GM06990 (cell line): Measurements from ENCODE around the gene MEIOB.
"Not testable (repeated sequence)": the region's sequence is repeated elsewhere in the genome, so short reads cannot be mapped to it uniquely, and the experiment has no call there.

Experiments
- DNase-seq: peaks from one replicate; pipeline ENCODE4 v3.0.0-alpha.2; 2011; ENCODE audit not compliant: insufficient read length; ENCODE audit errors: extremely low read depth
- H3K27me3 ChIP-seq: replicated peaks from 2 replicates; pipeline ENCODE4 v1.6.0; 2011; ENCODE audit warnings: low read length; ENCODE audit not compliant: control insufficient read depth, insufficient read depth
- H3K36me3 ChIP-seq: 2 replicates; pipeline ENCODE4 v1.5.1; 2011; ENCODE audit warnings: low read length; ENCODE audit not compliant: control insufficient read depth, insufficient read depth
- H3K4me3 ChIP-seq: replicated peaks from 2 replicates; pipeline ENCODE4 v1.5.1; 2011; ENCODE audit warnings: low read depth, mild to moderate bottlenecking, control low read depth, low read length
- TF ChIP-seq, protein P1 (sequence below): IDR thresholded peaks from 2 replicates; pipeline ENCODE4 v1.5.1; 2011; ENCODE audit warnings: low read length, control low read depth, mild to moderate bottlenecking, inconsistent platforms; ENCODE audit not compliant: insufficient read depth, poor library complexity, severe bottlenecking

Gene MEIOB

GRCh38 chr16:1877089-1877488 lies 5.1 kb upstream of the MEIOB start:
- H3K27me3 ChIP-seq, result no peaks in the 10 kb centered on the region; the same call in 1 of the 2 replicates
- no peaks in the 10 kb centered on the region for H3K36me3 ChIP-seq
- H3K4me3 ChIP-seq, result no peak overlapping the region
- TF ChIP-seq, protein P1, sequence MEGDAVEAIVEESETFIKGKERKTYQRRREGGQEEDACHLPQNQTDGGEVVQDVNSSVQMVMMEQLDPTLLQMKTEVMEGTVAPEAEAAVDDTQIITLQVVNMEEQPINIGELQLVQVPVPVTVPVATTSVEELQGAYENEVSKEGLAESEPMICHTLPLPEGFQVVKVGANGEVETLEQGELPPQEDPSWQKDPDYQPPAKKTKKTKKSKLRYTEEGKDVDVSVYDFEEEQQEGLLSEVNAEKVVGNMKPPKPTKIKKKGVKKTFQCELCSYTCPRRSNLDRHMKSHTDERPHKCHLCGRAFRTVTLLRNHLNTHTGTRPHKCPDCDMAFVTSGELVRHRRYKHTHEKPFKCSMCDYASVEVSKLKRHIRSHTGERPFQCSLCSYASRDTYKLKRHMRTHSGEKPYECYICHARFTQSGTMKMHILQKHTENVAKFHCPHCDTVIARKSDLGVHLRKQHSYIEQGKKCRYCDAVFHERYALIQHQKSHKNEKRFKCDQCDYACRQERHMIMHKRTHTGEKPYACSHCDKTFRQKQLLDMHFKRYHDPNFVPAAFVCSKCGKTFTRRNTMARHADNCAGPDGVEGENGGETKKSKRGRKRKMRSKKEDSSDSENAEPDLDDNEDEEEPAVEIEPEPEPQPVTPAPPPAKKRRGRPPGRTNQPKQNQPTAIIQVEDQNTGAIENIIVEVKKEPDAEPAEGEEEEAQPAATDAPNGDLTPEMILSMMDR, result no peak
- DNase-seq, result no peak

DNA sequence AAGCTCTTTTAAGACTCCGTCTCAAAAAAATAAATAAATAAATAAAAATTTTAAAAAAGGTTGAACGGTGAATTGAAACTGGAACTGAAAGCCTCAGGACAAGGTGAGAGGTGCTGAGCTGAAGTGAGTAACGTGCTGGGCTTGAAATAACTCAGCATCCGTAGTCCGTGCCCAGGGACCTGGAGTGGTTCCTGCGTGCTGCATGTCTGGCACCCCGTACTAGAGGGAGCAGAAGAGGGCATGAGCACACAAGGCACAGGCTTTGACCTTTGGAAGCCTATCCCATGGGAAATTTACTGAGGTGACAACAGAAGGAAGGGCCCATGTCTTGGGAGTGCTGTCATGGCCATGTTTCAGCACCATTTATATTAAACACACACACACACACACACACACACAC lies 4.5 kb upstream of the MEIOB start:
- no peak overlapping the region for H3K4me3 ChIP-seq
- no peaks in the 10 kb centered on the region; the same call in 1 of the 2 replicates for H3K27me3 ChIP-seq
- DNase-seq, result peak; percentile 36
- TF ChIP-seq, protein P1, result no peak
- no peaks in the 10 kb centered on the region for H3K36me3 ChIP-seq

DNA sequence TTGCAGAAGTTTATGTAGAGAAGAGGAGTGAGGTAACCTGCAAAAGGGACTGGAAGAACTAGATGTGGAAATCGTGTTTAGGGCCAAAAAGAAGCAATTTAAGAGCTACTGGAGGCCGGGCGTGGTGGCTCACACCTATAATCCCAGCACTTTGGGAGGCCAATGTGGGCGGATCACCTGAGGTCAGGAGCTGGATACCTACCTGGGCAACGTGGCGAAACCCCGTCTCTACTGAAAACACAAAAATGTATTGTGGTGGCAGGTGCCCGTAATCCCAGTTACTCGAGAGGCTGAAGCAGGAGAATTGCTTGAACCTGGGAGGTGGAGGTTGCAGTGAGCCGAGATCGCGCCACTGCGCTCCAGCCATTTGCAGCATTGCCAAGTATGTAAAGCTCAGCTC lies 4.1 kb upstream of the MEIOB start:
- H3K36me3 ChIP-seq, H3K4me3 ChIP-seq, DNase-seq, H3K27me3 ChIP-seq: not testable (repeated sequence)

GRCh38 chr16:1874854-1875253 lies 2.9 kb upstream of the MEIOB start:
- Histone ChIP-seq H3K4me3 (no peak overlapping the region), H3K27me3 (no peaks in the 10 kb centered on the region), H3K36me3 (no peaks in the 10 kb centered on the region)
- TF ChIP-seq, protein P1, result no peak
- no peak for DNase-seq

DNA sequence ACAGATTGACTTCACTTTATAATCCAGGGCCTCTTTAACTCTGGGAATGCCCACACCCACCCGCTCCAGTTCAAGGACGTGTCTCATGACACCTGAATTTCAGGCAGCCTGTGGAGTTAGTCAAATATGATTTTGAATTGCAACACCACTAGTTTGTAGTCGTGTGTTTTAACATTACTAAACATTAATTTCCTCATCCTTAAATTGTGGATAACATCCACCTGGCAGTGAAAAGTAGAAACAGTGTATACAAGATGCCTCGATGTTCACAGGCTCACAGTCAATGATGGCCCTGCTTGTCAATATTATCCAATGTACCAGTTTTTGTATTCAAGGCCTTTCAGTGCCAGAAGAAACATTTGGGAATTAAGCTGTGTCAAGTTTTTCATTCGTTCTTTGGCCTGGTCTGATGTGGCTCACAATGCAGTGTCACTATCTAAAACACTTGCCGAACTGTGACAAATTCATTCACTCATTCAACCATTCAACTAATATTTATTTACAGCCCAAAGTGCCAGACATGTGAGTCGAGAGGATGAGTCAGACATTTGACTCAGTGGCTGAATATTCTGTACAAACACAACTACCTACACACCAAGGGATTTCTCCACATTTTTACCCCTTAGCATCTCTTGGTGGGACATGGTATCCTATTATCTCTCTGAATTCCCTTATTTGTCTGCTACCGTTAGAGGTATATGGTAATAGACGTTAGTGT lies 1.4 kb downstream of the MEIOB start:
- Histone ChIP-seq H3K36me3 (no peaks in the 10 kb centered on the region), H3K27me3 (no peaks in the 10 kb centered on the region), H3K4me3 (no peak overlapping the region)
- no peak for DNase-seq
- TF ChIP-seq, protein P1, result no peak

GRCh38 chr16:1865902-1866690 lies 5.9 kb downstream of the MEIOB start:
- Histone ChIP-seq H3K4me3 (no peak overlapping the region), H3K27me3 (no peaks in the 10 kb centered on the region), H3K36me3 (no peaks in the 10 kb centered on the region)
- TF ChIP-seq, protein P1, result no peak
- DNase-seq, result no peak
